GM19238 (cell line): ENCODE results near the gene POLDIP2.
A peak's percentile ranks its signal among the peaks of the same experiment; 100 is the strongest.

Experiments
- DNase-seq: peaks from one replicate; pipeline ENCODE4 v3.0.0; 2011; ENCODE audit warnings: low spot score; ENCODE audit not compliant: insufficient read length

POLDIP2 gene

DNA sequence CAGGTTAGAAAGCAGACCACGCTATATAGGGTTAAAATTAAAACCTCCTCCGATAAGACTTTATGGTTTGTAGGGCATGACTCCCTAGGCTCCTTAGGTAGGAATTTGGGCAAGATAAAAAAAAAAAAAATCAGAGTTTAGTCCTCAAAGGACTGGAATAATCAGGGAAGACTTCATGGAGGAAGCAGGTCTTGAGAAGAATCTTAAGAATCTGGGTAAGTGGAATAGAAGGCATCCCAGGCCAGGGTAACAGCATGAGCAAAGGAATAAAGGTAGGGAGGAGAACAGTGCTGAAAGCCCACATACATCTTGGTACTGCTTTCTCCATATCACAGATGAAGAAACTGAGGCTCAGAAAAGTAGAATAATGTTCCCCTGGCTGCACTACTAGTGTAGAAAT is 33.2 kb upstream of the POLDIP2 start:
- DNase-seq = no peak

GRCh38 chr17:28390141-28390540 is 32.8 kb upstream of the POLDIP2 start:
- no peak for DNase-seq

- DNase-seq = no peak
Observed at GRCh38 chr17:28388106-28388505, 30.8 kb upstream of the POLDIP2 start.

- DNase-seq = no peak
Observed at GRCh38 chr17:28386391-28386790, 29.1 kb upstream of the POLDIP2 start.

DNA sequence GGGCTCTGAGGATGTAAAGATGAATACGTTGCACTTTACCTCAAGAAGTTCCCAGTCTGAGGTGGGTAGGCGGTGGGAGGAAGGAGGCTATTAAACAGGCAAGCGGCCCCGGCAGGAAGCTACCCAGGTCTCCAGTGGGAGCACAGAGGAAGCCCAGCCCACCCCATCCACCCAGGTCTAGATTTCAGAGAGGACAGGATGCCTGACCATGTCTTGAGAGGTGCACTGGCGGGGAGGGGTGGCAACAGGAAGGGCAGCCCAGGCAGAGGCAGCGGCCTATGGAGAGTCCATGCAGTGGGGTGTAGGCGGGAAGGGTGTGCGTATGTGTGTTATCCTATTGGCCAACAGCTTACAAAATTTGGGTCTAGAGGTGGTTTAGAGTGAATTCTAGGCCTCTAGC is 28.1 kb upstream of the POLDIP2 start:
- no peak for DNase-seq

DNA sequence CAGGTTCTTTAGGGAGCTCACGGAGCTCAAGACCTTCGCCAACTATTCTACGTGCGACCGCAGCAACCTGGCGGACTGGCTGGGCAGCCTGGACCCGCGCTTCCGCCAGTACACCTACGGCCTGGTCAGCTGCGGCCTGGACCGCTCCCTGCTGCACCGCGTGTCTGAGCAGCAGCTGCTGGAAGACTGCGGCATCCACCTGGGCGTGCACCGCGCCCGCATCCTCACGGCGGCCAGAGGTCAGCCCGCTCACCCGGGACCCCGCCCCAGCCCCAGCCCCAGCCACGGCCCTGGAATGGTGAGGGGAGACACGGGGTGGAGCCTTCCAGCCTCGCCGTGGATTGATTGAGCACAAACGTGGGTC is 27.7 kb upstream of the POLDIP2 start:
- no peak for DNase-seq

GRCh38 chr17:28384281-28385036 is 27.1 kb upstream of the POLDIP2 start:
- peak; percentile 69 for DNase-seq

- DNase-seq = no peak
Observed at GRCh38 chr17:28381141-28381825, 24.0 kb upstream of the POLDIP2 start.

- no peak for DNase-seq
Observed at GRCh38 chr17:28379814-28380801, 22.8 kb upstream of the POLDIP2 start.

DNA sequence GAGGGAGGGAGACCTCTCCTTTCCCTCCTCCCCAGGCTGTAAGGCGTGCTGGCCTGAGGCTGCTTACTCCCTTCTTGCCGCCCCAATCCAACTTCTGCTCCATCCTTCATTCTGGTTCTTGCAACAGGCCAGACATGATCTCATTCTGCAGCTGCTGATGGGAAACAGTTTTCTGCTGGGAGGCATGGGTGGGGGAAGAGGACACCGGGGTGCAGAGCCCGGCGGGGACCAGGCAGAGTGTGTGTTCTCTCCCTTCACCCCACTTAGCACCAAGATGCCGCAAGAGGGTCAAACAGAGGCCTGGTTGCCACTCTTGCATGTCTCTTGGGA is 15.6 kb upstream of the POLDIP2 start:
- no peak for DNase-seq

- peak; percentile 38 for DNase-seq
Observed at GRCh38 chr17:28372203-28372944, 15.0 kb upstream of the POLDIP2 start.

DNA sequence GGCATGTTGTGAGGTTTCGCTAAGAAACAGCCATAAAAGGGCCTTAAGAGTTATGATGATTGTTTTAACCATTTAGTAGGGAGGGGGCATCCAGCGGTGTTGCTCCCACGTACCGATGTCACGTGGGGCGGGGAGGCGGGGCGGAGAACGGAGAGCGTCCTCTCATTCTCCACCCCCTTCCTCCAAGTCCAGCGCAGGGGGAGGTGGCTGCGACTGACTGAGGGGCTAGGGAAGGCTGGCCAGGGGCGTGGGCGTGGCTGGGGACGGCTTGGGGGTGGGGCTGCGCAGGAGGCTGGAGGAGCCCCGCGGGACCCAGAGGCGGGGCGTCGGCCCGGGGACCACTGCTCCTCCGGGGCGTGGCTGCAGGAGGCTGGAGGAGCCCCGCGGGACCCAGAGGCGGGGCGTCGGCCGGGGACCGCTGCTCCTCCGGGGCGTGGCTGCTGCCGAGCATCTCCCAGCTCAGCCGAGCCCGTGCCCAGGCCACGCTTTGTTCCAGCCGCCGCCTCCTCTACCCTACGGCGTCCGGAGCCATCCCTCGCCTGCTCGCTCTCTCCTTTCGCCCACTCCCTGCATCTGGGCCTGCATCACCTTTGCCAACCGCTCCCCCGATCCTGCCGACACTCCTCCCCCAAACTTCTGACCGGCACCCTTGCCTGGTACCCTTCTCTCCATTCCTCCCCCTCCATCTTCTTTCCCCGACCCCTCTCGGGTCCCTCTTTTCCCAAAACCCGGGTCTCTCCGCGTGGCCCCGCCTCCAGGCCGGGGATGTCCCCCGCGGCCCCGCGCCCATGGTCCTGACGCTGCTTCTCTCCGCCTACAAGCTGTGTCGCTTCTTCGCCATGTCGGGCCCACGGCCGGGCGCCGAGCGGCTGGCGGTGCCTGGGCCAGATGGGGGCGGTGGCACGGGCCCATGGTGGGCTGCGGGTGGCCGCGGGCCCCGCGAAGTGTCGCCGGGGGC is 14.2 kb upstream of the POLDIP2 start, which contains the start of gene SARM1:
TSS of gene SARM1 (plus strand) at position 450 of the 958 bp plus-strand sequence. CDS start at position 789, 339 bp downstream.
- DNase-seq = peak; percentile 92

GRCh38 chr17:28370744-28371103 is 13.4 kb upstream of the POLDIP2 start:
- no peak for DNase-seq

DNA sequence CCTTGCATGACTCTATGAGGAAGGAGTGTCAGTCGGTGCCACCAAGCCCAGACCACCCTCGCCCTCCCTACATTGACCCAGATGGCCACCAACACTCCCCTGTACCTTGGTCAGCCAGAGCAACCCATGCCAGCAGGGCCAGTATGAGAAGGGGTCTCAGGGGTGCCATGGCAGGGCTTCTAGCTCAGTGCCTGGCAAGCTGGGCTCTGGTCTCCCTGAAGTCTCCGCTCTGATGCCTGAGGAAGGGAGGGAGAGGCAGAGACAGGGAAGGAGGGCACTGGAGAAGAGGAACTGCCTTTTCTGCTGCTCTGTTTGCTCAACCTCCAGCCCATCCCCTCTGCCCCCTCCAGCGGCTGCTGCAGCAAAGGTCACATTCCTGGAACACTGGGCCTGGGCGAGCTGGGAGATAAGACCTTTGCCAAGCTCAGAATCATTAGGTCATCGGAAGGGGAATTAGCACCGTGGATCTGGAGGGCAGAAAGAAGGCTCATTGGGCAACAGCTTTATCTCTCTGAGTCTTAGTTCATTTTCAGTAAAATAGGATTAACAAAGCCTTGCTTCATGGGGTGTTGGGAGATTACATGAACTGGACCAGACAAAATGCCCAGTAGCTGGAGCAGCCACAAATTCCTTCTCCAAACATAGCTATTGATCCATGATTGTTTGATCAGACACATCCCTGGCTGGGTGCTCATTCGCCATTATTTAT is 12.9 kb upstream of the POLDIP2 start, which contains the start of gene VTN:
TSS of gene VTN (minus strand) at position 273 of the 709 bp plus-strand sequence. CDS start at position 169, 104 bp downstream.
- no peak for DNase-seq

DNA sequence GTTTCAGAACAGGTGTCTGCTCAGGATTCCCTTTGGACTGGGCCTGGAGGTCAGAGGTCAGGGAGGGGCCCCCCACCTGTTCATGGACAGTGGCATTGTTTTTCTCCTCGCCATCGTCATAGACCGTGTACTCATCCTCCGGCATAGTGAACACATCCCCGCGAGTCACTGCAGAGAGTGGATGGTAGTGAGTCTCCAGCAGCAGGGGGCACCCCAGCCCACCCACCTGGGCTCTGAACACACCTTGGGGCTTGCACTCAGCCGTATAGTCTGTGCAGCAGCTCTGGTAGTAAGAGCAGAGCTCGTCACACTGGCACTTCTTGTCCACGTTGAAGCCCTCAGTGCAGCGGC is 12.3 kb upstream of the POLDIP2 start:
- no peak for DNase-seq

DNA sequence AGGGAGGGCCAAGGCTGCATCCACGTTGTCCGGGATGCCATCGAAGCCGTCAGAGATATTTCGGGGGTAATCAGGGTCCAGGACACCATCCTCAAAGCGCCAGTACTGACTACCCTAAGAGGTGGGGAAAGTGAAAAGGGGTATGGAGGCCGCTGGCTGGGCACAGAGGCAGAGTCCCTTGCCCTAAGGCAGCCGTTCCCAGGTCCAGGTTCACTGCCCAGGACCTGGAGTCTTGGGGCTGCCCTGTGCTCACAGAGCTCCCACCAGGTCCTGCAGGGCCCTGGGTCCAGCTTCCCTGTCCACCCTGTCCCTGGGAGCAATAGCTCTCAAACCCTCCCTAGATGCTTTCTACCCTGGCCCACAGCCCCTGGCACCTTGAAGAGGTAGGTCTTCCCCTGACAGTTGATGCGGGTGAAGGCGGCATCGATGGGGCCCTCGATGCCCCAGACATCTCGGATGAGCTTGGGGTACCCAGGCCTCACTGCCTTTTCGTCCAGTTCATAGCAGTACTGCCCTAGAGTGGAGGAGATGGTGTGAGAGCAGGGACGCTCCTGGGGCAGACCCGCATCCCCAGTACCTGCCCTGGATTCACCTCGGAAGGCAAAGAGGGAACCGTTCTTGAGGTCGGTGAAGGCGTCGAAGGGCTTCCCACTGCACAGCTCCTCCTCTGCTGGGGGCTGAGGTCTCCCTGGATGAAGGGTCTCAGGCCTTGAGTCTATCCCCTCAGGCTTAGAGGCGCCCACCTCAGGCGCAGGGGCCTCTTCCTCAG is 11.8 kb upstream of the POLDIP2 start:
- no peak for DNase-seq

- no peak for DNase-seq
Observed at GRCh38 chr17:28368306-28368831, 11.0 kb upstream of the POLDIP2 start.

GRCh38 chr17:28367641-28368305 is 10.4 kb upstream of the POLDIP2 start:
- DNase-seq = no peak
